HEK293T (cell line): ENCODE data around the gene THRB.

Experiments
- BHLHE40 ChIP-seq: fragments of 450-650 bp; IDR thresholded peaks from 2 replicates; pipeline ENCODE4 v1.6.1; 2016; ENCODE audit warnings: mild to moderate bottlenecking, moderate library complexity, borderline replicate concordance
- FOXK2 ChIP-seq: fragments of 450-650 bp; IDR thresholded peaks from 2 replicates; pipeline ENCODE4 v1.6.1; 2016; ENCODE audit warnings: mild to moderate bottlenecking

- TF ChIP-seq FOXK2 (no peak), BHLHE40 (no peak)
Observed at GRCh38 chr3:24522146-24522579, 27.5 kb upstream of the THRB start.
